HG03060 (cell line): Measurements from ENCODE around the gene SWAP70.

Experiments
- ATAC-seq: cut with Tn5 transposase; IDR thresholded peaks from one replicate; pipeline ENCODE4 v1.9.1; 2021; ENCODE audit warnings: low read depth, moderate number of reproducible peaks; ENCODE audit not compliant: unreplicated experiment

The SWAP70 gene

DNA sequence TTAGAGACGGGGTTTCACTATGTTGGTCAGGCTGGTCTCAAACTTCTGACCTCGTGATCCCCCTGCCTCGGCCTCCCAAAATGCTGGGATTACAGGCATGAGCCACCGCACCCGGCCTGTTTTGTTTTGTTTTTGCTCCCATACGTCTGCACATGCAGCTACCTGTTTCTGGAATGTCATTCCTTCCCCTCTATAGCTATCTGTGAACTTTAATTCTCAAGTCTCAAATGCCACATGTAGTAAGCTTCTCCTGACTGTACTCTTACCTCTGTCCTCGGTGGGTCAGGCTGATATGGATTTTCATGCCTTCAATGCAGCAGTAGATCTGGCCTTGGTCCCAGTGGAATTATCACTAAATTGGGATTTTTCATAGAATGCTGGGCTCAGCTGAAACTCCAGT is 12.4 kb upstream of the SWAP70 start:
- ATAC-seq, result no peak

DNA sequence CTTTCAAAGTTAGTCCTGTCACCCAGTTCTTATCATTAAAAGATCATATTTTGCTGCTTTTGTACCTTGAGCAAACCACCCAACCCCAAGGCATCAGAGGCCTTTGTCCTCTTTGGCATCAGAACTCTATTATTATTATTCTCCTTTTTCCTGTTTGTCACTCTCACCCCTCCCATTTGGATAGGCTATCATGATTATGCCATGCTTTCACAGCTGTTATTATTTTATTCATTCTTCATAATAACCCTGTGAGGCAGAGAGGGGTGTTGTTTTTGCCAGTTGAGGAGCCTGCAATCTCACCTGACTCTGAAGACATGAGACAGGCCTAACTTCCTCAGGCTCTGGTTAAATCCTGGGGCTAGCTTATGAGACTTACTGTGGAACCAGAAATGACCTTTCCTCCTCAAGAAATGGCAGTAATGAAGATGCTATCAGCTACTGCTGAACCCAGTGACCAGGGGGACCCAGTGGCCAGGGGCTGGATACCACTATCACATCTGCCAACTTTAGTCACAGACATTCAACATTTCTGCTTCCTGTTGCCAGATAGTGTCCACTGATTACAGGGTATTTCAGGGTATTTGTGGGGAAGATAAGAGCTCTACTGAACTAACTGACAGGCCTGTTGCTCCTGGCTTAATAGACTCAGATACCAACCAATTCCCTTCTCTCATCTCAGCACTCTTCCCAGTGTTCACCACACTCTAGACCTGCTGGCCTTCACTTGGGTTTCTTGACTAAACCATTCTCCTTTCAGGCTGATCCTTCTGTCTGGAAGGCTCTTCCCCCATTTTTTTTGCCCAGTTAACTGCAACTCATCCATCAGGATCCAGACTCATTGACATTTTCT is 11.8 kb upstream of the SWAP70 start:
- no peak for ATAC-seq

DNA sequence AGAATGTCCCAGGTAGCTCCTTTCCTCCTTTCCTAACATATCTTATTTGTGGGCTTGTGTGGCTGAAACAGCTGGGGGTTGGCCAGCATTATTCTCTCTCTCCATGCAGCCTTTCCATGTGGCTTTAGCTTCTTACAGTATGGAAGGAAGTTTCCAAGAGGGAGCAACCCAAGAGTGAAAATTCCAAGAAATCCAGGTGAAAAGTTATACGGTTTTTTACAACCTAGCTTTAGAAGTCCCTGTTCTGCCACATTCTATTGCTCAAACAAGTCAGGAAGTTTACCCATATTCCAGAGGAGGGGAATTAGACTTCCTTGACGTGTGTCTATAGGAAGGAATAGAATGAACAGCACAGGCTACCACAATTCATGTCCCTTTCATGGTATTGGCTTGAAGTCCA is 10.0 kb upstream of the SWAP70 start:
- ATAC-seq, result no peak

DNA sequence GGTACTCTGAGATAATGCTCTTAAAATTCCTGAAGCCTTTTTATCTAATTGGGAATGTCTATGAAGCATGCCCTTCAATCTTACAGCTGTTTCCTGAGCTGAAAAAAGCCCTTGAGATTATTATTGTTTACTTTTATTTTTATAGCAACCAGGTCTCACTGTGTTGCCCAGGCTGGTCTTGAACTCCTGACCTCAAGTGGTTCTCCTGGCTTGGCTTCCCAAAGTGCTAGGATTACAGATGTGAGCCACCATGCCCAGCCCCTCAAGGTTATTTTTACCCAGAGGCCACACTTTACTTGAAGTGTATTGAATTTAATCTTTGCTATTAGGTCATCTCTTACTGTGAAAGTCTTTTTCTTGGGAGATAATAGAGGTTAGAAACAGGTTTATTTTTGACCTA is 7.0 kb upstream of the SWAP70 start:
- no peak for ATAC-seq

DNA sequence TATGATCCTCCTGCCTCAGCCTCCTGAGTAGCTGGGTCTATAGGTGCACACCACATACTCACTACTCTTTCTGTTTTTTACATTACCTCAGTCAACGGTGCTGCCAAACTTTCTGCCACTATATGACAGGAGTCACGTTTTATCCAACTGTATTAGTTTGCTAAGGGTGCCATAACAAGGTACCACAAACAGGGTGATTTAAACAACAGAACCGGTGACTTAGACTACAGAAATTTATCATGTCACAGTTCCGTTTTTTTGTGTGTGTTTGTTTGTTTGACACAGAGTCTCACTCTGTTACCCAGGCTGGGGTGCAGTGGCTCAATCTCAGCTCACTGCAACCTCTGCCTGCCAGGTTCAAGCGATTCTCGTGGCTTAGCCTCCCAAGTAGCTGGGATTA is 6.3 kb upstream of the SWAP70 start:
- ATAC-seq, result no peak

DNA sequence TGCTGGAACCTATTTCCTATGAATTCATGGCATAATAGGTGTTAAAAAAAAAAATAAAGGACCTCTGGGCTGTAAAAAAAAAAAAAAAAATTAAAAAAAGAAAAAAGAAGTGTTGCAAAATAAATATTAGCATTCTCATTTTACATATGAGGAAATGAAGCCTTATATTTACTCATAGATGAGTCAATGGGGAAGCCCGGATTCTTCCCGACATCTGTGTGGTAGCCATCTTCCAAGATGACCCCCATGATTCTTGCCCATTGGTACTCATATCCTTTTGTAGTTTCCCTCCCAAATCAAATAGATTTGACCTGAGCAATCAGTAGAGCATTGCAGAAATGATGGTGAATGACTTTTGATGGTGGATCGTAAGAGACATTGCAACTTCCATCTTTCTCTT is 3.0 kb upstream of the SWAP70 start:
- ATAC-seq, result no peak

DNA sequence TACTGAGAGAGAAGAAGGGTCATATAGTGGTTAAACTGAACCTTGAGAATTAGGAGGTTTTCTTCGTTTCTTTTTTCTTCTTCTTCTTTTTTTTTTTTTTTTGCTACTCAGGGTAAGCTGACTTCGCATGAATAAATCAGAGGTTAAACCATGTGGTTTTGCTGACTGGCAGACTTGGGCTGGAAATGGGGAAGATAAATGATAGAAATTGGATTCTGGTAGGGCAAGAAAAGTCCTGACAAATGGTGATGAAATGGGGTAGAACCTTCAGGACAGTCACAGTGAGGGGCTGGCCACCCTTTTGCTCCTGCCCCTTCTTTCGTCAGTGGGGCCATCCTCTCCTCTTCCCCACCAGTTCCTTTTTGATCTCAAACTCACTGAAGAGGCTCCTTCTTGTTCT is 1.6 kb upstream of the SWAP70 start:
- no peak for ATAC-seq

DNA sequence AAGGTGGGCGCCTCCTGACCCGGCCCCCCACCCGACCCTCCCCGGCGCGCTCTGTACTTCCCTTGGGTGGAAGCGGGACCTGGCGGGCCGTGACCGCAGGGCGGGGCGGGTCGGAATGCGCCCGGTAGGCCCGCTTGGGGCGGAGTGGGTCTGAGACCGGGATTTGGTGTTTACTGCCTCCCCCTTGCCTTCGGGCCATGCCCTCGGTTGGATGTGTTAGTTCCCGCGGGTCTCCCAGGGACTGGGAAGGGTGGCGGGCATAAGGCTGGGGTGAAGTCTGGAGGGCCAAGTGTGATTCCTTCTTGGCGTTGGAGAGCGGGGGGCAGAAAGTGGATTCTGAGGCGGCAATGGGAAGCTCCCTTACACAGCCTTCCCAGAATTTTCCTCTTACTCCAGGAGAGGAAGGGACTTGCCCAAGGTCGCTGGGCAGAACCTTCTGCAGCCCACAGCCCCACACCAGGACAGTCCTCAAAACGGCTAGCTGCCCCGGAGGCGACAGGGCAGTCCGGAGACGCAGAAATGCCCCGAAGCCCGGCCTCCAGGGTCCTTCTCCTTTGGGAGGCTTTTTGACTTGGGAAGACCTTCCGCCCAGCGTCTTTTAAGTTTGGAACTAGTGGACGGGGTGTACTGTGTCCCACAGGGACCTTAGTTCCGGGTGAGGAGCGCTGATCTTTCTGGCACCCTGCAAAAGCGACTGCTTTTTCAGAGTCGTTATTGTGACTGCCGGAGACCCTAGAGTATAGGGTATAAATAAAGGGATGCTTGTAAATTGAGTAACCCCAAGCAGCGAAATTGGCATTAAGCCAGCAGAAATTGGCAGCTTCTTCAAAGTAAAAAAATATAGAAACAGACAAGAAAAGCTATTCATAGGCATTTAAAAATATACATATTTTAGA is 647 bp downstream of the SWAP70 start:
- no peak for ATAC-seq

DNA sequence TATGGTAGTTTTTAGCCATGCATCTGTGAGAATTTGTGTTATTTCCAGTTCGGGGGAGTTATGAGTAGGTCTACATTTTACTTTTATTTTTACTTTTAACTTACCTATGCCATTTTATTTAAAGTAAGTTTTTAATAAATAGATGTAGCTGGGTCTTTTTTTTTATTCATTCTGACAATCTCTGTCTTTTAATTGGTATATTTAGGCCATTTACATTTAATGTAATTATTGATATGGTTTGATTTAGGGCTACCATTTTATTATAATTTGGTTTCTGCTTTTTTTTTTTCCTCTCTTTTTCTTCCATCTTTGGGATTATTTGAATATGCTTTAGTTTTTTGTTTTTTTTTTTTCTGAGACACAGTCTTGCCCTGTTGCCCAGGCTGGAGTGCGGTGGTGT is 1.9 kb downstream of the SWAP70 start:
- ATAC-seq, result no peak

DNA sequence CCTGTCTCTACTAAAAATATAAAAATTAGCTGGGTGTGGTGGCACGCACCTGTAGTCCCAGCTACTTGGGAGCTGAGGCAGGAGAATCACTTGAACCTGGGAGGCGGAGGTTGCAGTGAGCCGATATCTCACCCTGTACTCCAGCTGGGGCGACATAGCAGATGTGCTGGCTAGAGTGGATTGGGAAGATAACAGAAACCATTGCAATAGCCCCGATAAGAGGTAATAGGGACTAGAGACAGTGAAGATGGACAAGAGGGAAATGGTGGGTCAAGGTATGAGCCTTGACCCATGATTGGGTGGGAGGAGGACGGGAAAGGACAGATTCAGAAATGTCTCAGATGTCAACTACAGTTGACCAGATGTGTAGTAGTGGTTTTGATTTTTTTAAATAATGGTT is 6.1 kb downstream of the SWAP70 start:
- ATAC-seq, result no peak

DNA sequence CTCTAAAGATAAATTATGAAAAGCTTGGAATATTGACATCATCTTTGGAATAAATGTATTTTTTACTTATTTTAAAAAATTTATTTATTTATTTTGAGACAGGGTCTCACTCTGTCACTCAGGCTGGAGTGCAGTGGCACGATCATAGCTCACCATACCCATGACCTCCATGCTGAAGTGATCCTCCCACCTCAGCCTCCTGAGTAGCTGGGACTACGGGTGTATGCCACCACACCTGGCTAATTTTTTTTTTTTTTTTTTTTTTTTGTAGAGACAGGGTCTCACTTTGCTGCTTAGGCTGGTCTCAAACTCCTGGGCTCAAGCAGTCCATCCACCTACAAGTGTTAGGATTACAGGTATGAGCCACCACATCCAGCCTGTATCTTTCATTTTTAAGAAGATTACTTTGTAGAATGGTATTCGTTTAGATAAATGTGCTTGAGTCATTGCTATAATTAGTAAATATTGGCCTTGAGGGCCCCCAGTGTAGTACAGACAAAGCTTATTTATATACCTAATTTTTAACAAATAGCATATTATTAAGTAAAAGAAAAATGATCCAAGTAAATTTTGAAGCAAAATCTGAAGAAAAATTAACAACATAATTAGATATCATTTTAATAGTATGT is 8.5 kb downstream of the SWAP70 start:
- no peak for ATAC-seq

DNA sequence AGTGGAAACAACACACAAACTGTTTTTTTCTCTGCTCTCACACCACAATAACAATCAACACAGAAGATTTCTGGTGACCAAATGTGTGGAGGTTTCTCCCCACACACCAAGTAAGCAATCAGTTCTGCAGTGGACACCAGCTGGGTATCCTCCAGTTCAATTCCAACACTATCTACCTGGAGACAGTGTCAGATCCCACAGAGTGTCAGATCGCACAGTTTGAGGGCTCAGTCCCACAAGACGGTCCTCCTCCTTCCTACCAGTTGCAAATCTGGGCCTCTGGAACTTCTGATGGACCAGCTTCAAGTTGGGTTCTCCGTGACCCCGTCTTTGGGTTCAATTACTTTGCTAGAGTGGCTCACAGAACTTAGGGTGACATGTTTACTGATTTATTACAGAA is 9.0 kb downstream of the SWAP70 start:
- no peak for ATAC-seq

DNA sequence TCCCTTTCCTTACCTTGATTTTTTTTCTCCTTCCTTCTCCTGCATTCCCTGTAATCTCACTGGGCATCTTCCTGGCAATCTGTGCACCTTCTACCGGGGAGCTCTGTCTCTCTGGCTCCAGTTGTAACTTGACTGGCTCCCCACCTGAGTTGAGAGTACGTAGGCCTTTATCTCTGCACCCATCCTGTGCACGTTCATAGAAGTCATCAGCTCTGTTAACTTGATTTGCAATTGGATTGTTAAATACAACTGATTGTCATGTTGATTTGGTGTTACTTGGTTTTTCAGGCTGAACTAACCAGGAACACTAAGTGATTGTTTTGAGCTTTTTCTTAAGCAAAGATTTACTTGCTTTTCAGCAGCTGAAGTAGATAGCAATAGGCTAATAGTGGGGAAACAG is 11.8 kb downstream of the SWAP70 start:
- ATAC-seq, result no peak

DNA sequence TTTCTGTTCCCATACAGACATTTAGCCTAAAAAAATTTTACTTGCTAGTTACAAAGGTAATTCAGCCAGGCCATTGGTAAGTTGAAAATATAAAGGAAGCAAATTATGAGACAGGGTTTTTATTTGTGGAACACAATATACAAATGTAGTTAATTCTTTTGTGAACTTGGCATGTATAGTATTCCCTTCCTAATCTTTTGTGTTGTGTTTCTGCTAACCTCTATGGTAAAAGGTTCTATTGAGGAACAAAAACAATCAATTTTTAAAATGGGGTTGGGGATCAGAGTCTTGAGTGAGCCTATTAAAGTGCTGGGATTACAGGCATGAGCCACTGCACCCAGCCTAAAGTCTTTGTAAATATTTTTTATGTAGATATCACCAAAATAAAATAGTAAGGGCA is 14.1 kb downstream of the SWAP70 start:
- no peak for ATAC-seq

DNA sequence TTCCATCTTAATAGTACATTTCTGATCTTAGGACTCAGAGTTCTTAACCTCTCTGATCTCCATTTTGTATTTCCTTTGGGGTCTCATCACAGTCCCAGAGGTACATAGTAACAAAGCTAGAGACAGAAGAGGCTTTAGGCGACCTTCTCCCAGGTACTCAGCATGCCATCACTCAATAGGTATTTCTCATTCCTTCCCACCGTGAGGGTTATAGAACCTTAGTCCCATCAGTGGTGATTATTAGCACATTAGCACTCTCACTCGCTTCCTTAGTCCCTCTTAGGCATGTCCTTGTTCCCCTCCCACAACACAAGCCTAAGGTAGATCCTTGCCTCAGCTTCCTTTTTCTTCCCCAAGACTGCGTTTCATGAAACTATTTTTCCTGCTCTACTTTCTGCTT is 14.7 kb downstream of the SWAP70 start:
- ATAC-seq, result no peak

DNA sequence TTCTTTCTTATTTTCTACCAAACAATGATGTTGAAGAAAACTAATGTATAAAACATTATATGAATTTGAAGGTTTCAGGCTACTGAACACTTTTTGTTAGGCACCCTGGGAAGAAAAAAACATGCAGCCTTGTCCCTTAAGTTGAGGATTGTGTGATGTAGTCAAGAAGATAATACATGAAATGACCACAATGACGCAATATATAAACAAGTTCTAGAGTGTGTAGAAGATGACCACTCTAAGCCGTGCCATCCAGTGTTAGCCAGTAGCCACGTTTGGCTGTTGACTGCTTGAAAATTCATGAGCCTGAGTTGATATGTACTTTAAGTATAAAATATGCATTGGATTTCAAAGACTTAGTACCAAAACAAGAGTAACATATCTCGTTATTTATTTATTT is 16.2 kb downstream of the SWAP70 start:
- ATAC-seq, result no peak

DNA sequence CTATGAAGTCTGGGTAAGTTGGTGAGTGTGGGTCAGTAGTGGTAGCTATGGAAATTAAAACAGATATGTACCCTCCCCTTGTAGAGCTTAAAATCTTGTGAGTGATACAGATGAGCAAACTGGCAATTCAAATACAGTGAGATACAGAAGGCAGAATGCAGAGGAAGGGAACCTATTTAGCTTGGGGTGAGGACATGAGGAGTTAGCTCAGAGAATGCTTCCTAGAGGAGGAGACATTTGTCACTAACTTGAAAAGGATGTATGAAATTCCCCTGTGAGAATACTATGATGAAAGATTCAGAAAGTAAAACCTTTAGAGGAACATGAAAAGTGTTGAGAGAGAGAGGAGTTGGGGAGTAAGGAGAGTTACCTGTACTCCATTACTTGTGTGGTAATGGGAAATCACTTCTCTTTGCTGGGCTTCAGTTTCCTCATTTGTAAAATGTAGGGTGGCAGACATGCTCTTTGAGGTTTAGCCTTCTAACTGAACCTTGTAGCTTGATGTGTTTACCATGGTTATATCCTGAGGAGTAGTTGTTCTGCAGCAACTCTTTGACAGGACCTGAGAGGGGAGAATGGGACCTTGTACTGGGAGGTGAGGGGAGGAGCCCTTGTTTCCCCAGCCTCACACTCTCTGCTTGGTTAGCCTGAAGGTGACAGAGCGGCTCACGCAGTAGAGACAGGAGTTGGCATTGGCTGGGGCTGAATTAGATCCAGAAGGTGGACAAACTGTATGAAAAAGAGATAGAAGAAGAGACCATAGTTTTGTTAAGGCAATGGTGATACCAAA is 17.9 kb downstream of the SWAP70 start:
- ATAC-seq, result no peak

DNA sequence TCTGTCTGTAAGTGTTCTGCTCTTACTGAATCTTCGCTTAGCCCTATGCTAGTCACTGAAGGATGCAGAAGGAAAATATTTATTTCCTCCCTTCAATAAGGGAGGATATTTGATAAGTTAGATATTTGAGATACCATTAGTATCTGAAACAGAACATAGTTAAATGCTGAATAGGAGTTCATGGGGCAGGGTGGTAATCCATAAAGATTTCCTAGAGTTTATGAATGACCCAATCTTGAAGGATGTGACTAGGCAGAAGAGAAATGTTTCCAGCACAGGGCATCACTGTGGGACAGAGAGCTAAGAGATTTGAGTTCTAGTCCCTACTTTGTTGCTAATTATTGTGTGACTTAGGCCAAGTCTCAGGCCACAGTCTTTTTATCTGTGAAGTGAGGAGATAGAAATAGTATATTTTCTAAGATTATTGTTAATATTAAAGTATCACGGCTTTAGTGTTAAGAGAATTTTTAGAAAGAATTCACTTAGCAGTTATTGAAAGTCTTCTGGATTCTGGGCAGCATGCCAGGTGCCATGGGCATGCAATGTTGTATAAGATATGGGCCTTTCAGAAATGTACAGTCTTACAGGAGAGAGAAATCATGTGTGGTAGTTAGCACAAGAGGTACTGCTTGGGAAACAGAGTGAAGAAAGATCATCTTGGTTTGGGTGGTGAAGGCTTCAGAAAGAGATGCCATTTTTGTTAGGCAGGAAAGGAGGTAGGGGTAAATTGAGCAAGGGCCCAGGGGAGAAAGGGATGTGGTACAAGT is 24.0 kb downstream of the SWAP70 start:
- no peak for ATAC-seq

DNA sequence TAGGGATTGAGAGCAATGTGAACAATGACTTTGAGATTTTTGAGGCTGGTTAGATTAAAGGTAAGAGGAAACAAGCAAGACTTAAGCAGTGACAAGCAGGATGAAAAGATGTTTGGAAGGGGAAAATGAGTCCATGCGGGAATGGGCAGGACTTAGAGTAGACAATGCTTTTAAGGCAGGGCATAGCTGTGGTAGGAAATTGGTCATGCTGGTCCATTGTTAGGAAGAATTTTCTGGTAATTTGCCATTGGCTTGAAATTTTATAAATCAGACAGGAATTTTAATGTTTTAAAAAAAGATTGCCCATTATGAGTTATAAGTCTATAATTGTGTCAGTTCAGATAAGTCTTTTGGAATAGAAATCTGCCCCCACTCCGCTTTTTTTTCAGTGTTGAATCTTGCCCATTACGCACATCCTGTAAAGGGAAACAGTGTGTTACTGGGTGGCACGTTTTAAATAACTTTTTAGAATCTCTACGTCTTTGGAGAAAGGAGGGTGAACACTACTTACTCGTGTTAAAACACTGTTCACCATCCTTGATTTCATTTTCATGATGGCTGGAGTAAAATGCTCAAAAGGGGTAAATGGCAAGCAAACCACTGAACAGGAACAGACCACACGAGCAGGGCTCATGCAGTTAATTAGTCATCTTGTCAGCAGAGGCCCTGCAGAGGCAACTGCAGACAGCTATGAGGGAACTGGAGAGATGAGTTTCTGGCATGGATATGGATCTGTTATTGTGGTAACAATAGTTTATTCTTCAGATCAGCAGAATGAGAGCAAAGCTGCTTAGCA is 25.0 kb downstream of the SWAP70 start:
- peak; percentile 56 for ATAC-seq
